Calu3 (cell line): ENCODE results near the gene IFNLR1. TPM values are rescaled to one million over a fixed set of nuclear protein-coding genes. Genes with fewer than 3 reads are reported as not detected.

Experiments
- BruUV-seq: library from RNA; stranded (reverse); fragments of 400-500 nt; replicated peaks from 2 replicates; lab custom pipeline; 2021; lab: Mats Ljungman, UMichigan
- CTCF ChIA-PET: fragments of 300-600 bp; sonication (Branson Sonifier 250); formaldehyde crosslinking; loops from one replicate; lab custom pipeline; 2022; ENCODE audit warnings: antibody characterized with exemption; lab: Charles Lee
- DNase-seq: peaks from one replicate; pipeline ENCODE4 v3.0.0; 2022
- H3K27ac Mint-ChIP-seq: one replicate; pipeline ENCODE4 v1.8.0; 2022; ENCODE audit warnings: mixed read lengths; ENCODE audit not compliant: unreplicated experiment
- H3K27me3 Mint-ChIP-seq: one replicate; pipeline ENCODE4 v1.8.0; 2022; ENCODE audit warnings: mixed read lengths; ENCODE audit not compliant: unreplicated experiment
- H3K36me3 Mint-ChIP-seq: one replicate; pipeline ENCODE4 v1.8.0; 2022; ENCODE audit warnings: mild to moderate bottlenecking, moderate library complexity, mixed read lengths; ENCODE audit not compliant: insufficient read depth, unreplicated experiment
- H3K4me1 Mint-ChIP-seq: one replicate; pipeline ENCODE4 v1.8.0; 2022; ENCODE audit warnings: mild to moderate bottlenecking, low read depth, mixed read lengths; ENCODE audit not compliant: unreplicated experiment
- H3K4me3 Mint-ChIP-seq: one replicate; pipeline ENCODE4 v1.8.0; 2022; ENCODE audit warnings: mild to moderate bottlenecking, low read depth, moderate library complexity, mixed read lengths; ENCODE audit not compliant: unreplicated experiment
- H3K9me3 Mint-ChIP-seq: one replicate; pipeline ENCODE4 v1.8.0; 2022; ENCODE audit warnings: low read depth, mixed read lengths; ENCODE audit not compliant: unreplicated experiment
- CTCF ChIP-seq: fragments of 200-600 bp; IDR thresholded peaks from one replicate; pipeline ENCODE4 v1.8.0; 2022; ENCODE audit warnings: antibody characterized with exemption; ENCODE audit not compliant: unreplicated experiment
- intact Hi-C: fragments of 100-400 bp; cut with micrococcal nuclease; formaldehyde crosslinking; loops from one replicate; pipeline ENCODE4 v1.10.0; 2022; ENCODE audit not compliant: unreplicated experiment
- total RNA-seq: library from RNA; stranded (reverse); gene quantifications from 2 replicates; pipeline ENCODE4 v1.2.3, GENCODE V29; 2022

Gene IFNLR1
- total RNA-seq, 1 experiment from 2014 or later: 4.5 TPM

GRCh38 chr1:24109686-24110475 is 77.2 kb downstream of the IFNLR1 start:
- Mint-ChIP-seq H3K4me1 (peaks cover 5% of the 10 kb centered on the region), H3K27ac (no peak overlapping the region), H3K27me3 (no peaks in the 10 kb centered on the region), H3K4me3 (no peak overlapping the region), H3K36me3 (peaks cover 5% of the 10 kb centered on the region), H3K9me3 (no peaks in the 10 kb centered on the region)
- no peak for DNase-seq
- no TSS peak for BruUV-seq
- intact Hi-C loops: no loop called here
- no peak for TF ChIP-seq CTCF
- CTCF ChIA-PET: no interaction called here

GRCh38 chr1:24109166-24109483 is 78.0 kb downstream of the IFNLR1 start:
- peaks cover 5% of the 10 kb centered on the region for H3K36me3 Mint-ChIP-seq
- peaks cover 6% of the 10 kb centered on the region for H3K4me1 Mint-ChIP-seq
- H3K27ac Mint-ChIP-seq: no peak overlapping the region
- no peak overlapping the region for H3K4me3 Mint-ChIP-seq
- intact Hi-C loops: no loop called here
- no peaks in the 10 kb centered on the region for H3K9me3 Mint-ChIP-seq
- CTCF ChIA-PET: no interaction called here
- DNase-seq: no peak
- no TSS peak for BruUV-seq
- TF ChIP-seq CTCF: no peak
- no peaks in the 10 kb centered on the region for H3K27me3 Mint-ChIP-seq

GRCh38 chr1:24108334-24109165 is 78.5 kb downstream of the IFNLR1 start:
- H3K4me1 Mint-ChIP-seq: peaks cover 12% of the 10 kb centered on the region
- H3K27me3 Mint-ChIP-seq: no peaks in the 10 kb centered on the region
- no peak overlapping the region for H3K27ac Mint-ChIP-seq
- no peaks in the 10 kb centered on the region for H3K9me3 Mint-ChIP-seq
- DNase-seq: peak; percentile 30
- peaks cover 5% of the 10 kb centered on the region for H3K36me3 Mint-ChIP-seq
- no peak for TF ChIP-seq CTCF
- CTCF ChIA-PET: interaction anchor here (0.6 kb wide), 1 partner anchor 72 kb away, joined by 4 read pairs; no protein-coding TSS in a partner anchor
- no peak overlapping the region for H3K4me3 Mint-ChIP-seq
- no TSS peak for BruUV-seq
- intact Hi-C loops: no loop called here

- CTCF ChIA-PET: no interaction called here
- H3K9me3 Mint-ChIP-seq: no peaks in the 10 kb centered on the region
- DNase-seq: no peak
Observed at GRCh38 chr1:24107462-24108138, 79.5 kb downstream of the IFNLR1 start.

More at GRCh38 chr1:24107462-24108138, 79.5 kb downstream of the IFNLR1 start:
- no peaks in the 10 kb centered on the region for H3K27me3 Mint-ChIP-seq
- intact Hi-C loops: no loop called here
- no peak overlapping the region for H3K4me3 Mint-ChIP-seq
- BruUV-seq: no TSS peak
- peaks cover 16% of the 10 kb centered on the region for H3K4me1 Mint-ChIP-seq
- H3K36me3 Mint-ChIP-seq: peaks cover 5% of the 10 kb centered on the region
- no peak for TF ChIP-seq CTCF
- H3K27ac Mint-ChIP-seq: no peak overlapping the region
